GM18511 (cell line): ENCODE measurements around the gene CPD.
"Not testable (repeated sequence)": the region's sequence is repeated elsewhere in the genome, so short reads cannot be mapped to it uniquely, and the experiment has no call there.

Source experiments
- ATAC-seq: cut with Tn5 transposase; IDR thresholded peaks from one replicate; pipeline ENCODE4 v1.9.1; 2021; ENCODE audit warnings: mild to moderate bottlenecking, moderate library complexity; ENCODE audit not compliant: unreplicated experiment

Gene CPD

GRCh38 chr17:30378825-30379302, at the start of gene CPD:
Gene CPD (plus strand): TSS chr17:30378927. CDS start chr17:30378981, 54 bp downstream.
- ATAC-seq, result peak; percentile 92

GRCh38 chr17:30332057-30332542, 46.6 kb upstream of the CPD start:
- ATAC-seq, result no peak

GRCh38 chr17:30333503-30334360, 45.0 kb upstream of the CPD start, which contains the start of gene TMIGD1:
Gene TMIGD1 (minus strand): TSS chr17:30334057. CDS start chr17:30332133, 1,924 bp downstream.
- ATAC-seq, result no peak

- ATAC-seq, result no peak
Observed at GRCh38 chr17:30334421-30334820, 44.3 kb upstream of the CPD start.

- no peak for ATAC-seq
Observed at GRCh38 chr17:30336369-30337171, 42.2 kb upstream of the CPD start.

- ATAC-seq, result no peak
Observed at GRCh38 chr17:30337393-30337999, 41.2 kb upstream of the CPD start.

GRCh38 chr17:30339086-30339485, 39.6 kb upstream of the CPD start:
- ATAC-seq, result no peak

GRCh38 chr17:30340801-30341356, 37.8 kb upstream of the CPD start:
- no peak for ATAC-seq

- ATAC-seq, result no peak
Observed at GRCh38 chr17:30341703-30342249, 37.0 kb upstream of the CPD start.

- not testable (repeated sequence) for ATAC-seq
Observed at GRCh38 chr17:30343244-30343643, 35.5 kb upstream of the CPD start.

- ATAC-seq, result no peak
Observed at GRCh38 chr17:30343796-30344195, 34.9 kb upstream of the CPD start.

GRCh38 chr17:30344283-30345088, 34.2 kb upstream of the CPD start:
- ATAC-seq, result no peak

- no peak for ATAC-seq
Observed at GRCh38 chr17:30345089-30345433, 33.7 kb upstream of the CPD start.

GRCh38 chr17:30345527-30346075, 33.1 kb upstream of the CPD start:
- no peak for ATAC-seq

GRCh38 chr17:30346221-30346795, 32.4 kb upstream of the CPD start:
- ATAC-seq, result no peak

GRCh38 chr17:30347488-30347887, 31.2 kb upstream of the CPD start:
- no peak for ATAC-seq

GRCh38 chr17:30349252-30349651, 29.5 kb upstream of the CPD start:
- ATAC-seq, result no peak

- ATAC-seq, result not testable (repeated sequence)
Observed at GRCh38 chr17:30351263-30351662, 27.5 kb upstream of the CPD start.

GRCh38 chr17:30351735-30352134, 27.0 kb upstream of the CPD start:
- no peak for ATAC-seq
